DOHH2 (cell line): ENCODE data around the gene ZSCAN22.

ENCODE experiments used
- H3F3A ChIP-seq: fragments of 200-600 bp; sonication (generic), shearing (Covaris generic); 2 replicates; pipeline ENCODE4 v1.6.0; 2016; ENCODE audit warnings: antibody characterized with exemption, mild to moderate bottlenecking; ENCODE audit not compliant: control insufficient read depth, insufficient read depth
- H3K27ac ChIP-seq: fragments of 200-600 bp; sonication (generic); 2 replicates; pipeline ENCODE4 v1.5.1; 2014; ENCODE audit warnings: low read depth, mild to moderate bottlenecking, low read length, moderate library complexity
- H3K27me3 ChIP-seq: fragments of 200-600 bp; sonication (generic); 2 replicates; pipeline ENCODE4 v1.6.1; 2014; ENCODE audit warnings: mild to moderate bottlenecking, low read length, mixed read lengths; ENCODE audit not compliant: control insufficient read depth
- H3K36me3 ChIP-seq: fragments of 200-600 bp; sonication (generic); 2 replicates; pipeline ENCODE4 v1.6.1; 2014; ENCODE audit warnings: mild to moderate bottlenecking, low read length, moderate library complexity, mixed read lengths; ENCODE audit not compliant: control insufficient read depth
- H3K4me1 ChIP-seq: fragments of 200-600 bp; sonication (generic); 2 replicates; pipeline ENCODE4 v1.6.1; 2014; ENCODE audit warnings: mild to moderate bottlenecking, low read length, mixed read lengths; ENCODE audit not compliant: control insufficient read depth
- H3K4me2 ChIP-seq: fragments of 200-600 bp; sonication (generic); 2 replicates; pipeline ENCODE4 v1.6.0; 2014; ENCODE audit warnings: mild to moderate bottlenecking, low read length, moderate library complexity
- H3K4me3 ChIP-seq: fragments of 200-600 bp; sonication (generic); 2 replicates; pipeline ENCODE4 v1.5.1; 2014; ENCODE audit warnings: mild to moderate bottlenecking, low read length, mixed read lengths
- H3K79me2 ChIP-seq: fragments of 200-600 bp; sonication (generic); 2 replicates; pipeline ENCODE4 v1.6.1; 2014; ENCODE audit warnings: mild to moderate bottlenecking, low read length, mixed read lengths; ENCODE audit not compliant: control insufficient read depth
- H3K9me2 ChIP-seq: fragments of 200-600 bp; sonication (generic); replicated peaks from 2 replicates; pipeline ENCODE4 v1.6.1; 2014; ENCODE audit warnings: mild to moderate bottlenecking, low read length, mixed read lengths; ENCODE audit not compliant: control insufficient read depth
- H3K9me3 ChIP-seq: fragments of 200-600 bp; sonication (generic); 2 replicates; pipeline ENCODE4 v1.6.1; 2014; ENCODE audit warnings: antibody characterized with exemption, low read length, mixed read lengths; ENCODE audit not compliant: control insufficient read depth, insufficient read depth
- H4K20me1 ChIP-seq: fragments of 200-600 bp; sonication (generic); 2 replicates; pipeline ENCODE4 v1.6.0; 2014; ENCODE audit warnings: low read depth, mild to moderate bottlenecking, antibody characterized with exemption, low read length, moderate library complexity; ENCODE audit not compliant: control insufficient read depth, insufficient read depth
- EZH2phosphoT487 ChIP-seq: fragments of 200-600 bp; sonication (generic); IDR thresholded peaks from 2 replicates; pipeline ENCODE4 v1.6.1; 2017; ENCODE audit warnings: borderline replicate concordance, mild to moderate bottlenecking, antibody characterized with exemption, low read length, moderate library complexity, mixed read lengths
- TF ChIP-seq, protein P1 (sequence below): fragments of 200-600 bp; sonication (generic); IDR thresholded peaks from one replicate; pipeline ENCODE4 v1.5.1; 2014; ENCODE audit warnings: antibody characterized with exemption, mild to moderate bottlenecking, low read depth, low read length; ENCODE audit not compliant: poor library complexity, severe bottlenecking

ZSCAN22 gene

DNA sequence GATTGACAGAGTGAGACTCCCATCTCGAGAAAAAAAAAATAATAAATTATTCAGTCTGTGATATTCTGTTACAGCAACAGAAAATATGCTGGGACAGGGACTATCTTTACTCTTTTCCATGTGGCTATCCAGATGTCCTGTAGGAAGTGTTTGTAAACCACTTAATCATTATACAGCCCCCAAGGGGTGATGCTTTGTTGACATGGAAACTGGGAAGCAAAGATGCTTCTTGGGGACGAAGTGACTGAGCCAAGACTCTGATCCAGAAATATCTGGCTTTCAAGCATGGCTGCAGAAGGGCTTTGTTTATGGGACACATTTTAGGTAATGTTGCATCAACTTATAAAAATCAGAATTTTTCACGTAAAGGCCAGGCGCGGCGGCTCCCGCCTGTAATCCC is 42.6 kb upstream of the ZSCAN22 start:
- Histone ChIP-seq H3K79me2 (peaks cover 24% of the 10 kb centered on the region), H3K27ac (no peak overlapping the region), H4K20me1 (no peaks in the 10 kb centered on the region), H3K4me3 (no peak overlapping the region), H3F3A (no peaks in the 10 kb centered on the region), H3K9me2 (no peaks in the 10 kb centered on the region), H3K4me1 (peaks cover 10% of the 10 kb centered on the region), H3K27me3 (no peaks in the 10 kb centered on the region), H3K36me3 (peaks cover 49% of the 10 kb centered on the region), H3K4me2 (no peak overlapping the region), H3K9me3 (peaks cover 2% of the 10 kb centered on the region; the same call in 1 of the 2 replicates)
- TF ChIP-seq, protein P1, sequence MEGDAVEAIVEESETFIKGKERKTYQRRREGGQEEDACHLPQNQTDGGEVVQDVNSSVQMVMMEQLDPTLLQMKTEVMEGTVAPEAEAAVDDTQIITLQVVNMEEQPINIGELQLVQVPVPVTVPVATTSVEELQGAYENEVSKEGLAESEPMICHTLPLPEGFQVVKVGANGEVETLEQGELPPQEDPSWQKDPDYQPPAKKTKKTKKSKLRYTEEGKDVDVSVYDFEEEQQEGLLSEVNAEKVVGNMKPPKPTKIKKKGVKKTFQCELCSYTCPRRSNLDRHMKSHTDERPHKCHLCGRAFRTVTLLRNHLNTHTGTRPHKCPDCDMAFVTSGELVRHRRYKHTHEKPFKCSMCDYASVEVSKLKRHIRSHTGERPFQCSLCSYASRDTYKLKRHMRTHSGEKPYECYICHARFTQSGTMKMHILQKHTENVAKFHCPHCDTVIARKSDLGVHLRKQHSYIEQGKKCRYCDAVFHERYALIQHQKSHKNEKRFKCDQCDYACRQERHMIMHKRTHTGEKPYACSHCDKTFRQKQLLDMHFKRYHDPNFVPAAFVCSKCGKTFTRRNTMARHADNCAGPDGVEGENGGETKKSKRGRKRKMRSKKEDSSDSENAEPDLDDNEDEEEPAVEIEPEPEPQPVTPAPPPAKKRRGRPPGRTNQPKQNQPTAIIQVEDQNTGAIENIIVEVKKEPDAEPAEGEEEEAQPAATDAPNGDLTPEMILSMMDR, result no peak
- TF ChIP-seq EZH2phosphoT487, result no peak

DNA sequence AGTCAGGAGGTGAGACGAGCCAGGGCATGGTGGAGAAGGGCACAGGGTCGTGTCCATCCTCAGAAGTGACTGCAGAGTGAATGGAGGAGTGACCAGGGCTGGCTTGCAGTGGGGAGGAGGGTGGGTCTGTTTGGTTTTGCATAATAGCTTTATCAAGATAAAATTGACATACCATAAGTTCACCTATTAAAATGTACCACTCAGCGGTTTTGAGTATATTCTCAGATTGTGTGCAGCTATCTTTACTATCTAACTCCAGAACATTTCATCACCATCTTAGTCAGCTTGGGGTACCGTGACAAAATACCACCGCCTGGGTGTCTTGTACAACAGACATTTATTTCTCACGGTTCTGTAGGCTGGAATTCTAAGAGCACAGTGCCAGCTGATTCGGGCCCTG is 34.9 kb upstream of the ZSCAN22 start:
- no peak for TF ChIP-seq EZH2phosphoT487
- TF ChIP-seq, protein P1, result no peak
- Histone ChIP-seq H3K4me3 (no peak overlapping the region), H3K27me3 (no peaks in the 10 kb centered on the region), H3K9me3 (peaks cover 30% of the 10 kb centered on the region; the same call in 1 of the 2 replicates), H3K27ac (no peak overlapping the region), H3F3A (no peaks in the 10 kb centered on the region), H3K4me2 (no peak overlapping the region), H3K36me3 (peaks cover 75% of the 10 kb centered on the region), H4K20me1 (no peaks in the 10 kb centered on the region), H3K4me1 (no peaks in the 10 kb centered on the region), H3K79me2 (no peaks in the 10 kb centered on the region), H3K9me2 (no peaks in the 10 kb centered on the region)

DNA sequence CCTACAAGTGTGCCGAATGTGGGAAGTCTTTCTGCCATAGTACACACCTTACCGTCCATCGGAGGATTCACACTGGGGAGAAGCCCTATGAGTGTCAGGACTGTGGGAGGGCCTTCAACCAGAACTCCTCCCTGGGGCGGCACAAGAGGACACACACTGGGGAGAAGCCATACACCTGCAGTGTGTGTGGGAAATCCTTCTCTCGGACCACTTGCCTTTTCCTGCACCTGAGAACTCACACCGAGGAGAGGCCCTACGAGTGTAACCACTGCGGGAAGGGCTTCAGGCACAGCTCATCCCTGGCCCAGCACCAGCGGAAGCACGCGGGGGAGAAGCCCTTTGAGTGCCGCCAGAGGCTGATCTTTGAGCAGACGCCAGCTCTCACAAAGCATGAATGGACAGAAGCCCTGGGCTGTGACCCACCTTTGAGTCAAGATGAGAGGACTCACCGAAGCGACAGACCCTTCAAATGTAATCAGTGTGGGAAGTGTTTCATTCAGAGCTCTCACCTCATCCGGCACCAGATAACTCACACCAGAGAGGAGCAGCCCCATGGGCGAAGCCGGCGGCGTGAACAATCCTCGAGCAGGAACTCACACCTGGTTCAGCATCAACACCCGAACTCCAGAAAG is 31.9 kb upstream of the ZSCAN22 start:
- Histone ChIP-seq H3K27ac (no peak overlapping the region), H3K9me2 (no peaks in the 10 kb centered on the region), H3K79me2 (no peaks in the 10 kb centered on the region), H4K20me1 (no peaks in the 10 kb centered on the region), H3K4me1 (no peaks in the 10 kb centered on the region), H3K36me3 (peaks cover 68% of the 10 kb centered on the region), H3F3A (no peaks in the 10 kb centered on the region), H3K9me3 (peaks cover 34% of the 10 kb centered on the region; the same call in 1 of the 2 replicates), H3K4me2 (no peak overlapping the region), H3K4me3 (no peak overlapping the region), H3K27me3 (no peaks in the 10 kb centered on the region)
- TF ChIP-seq, protein P1, result no peak
- no peak for TF ChIP-seq EZH2phosphoT487

DNA sequence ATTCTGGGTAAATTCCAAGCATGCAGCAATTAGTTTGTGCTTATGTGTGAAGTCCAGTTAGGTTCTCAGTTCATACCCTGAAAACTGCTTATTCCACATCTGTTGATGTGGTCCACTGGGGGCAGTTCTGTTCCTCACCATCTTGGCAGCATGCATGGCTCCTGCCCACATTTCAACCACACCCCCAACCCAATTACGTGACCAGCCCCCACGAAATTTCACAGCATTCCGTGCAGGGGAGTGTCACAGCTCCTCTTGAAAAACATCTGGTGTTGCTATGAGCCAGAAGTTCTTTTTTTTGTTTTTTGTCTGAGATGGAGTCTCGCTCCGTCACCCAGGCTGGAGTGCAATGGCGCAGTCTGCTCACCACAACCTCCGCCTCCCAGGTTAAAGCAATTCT is 30.7 kb upstream of the ZSCAN22 start:
- Histone ChIP-seq H3K4me3 (no peak overlapping the region), H3K79me2 (no peaks in the 10 kb centered on the region), H3K36me3 (peaks cover 76% of the 10 kb centered on the region), H3K4me2 (no peak overlapping the region), H4K20me1 (no peaks in the 10 kb centered on the region), H3K9me2 (no peaks in the 10 kb centered on the region), H3K27ac (no peak overlapping the region), H3K9me3 (peaks cover 38% of the 10 kb centered on the region; the same call in 1 of the 2 replicates), H3K27me3 (no peaks in the 10 kb centered on the region), H3K4me1 (no peaks in the 10 kb centered on the region), H3F3A (no peaks in the 10 kb centered on the region)
- TF ChIP-seq, protein P1, result no peak
- no peak for TF ChIP-seq EZH2phosphoT487
